ENCODE data around the gene NR2F2. TPM values are rescaled to one million over a fixed set of nuclear protein-coding genes. Genes with fewer than 3 reads are reported as not detected.

Gene NR2F2
- total RNA-seq, 6 donors from 2014 or later, result 10.8 to 64.7 (median 30.1) TPM

DNA sequence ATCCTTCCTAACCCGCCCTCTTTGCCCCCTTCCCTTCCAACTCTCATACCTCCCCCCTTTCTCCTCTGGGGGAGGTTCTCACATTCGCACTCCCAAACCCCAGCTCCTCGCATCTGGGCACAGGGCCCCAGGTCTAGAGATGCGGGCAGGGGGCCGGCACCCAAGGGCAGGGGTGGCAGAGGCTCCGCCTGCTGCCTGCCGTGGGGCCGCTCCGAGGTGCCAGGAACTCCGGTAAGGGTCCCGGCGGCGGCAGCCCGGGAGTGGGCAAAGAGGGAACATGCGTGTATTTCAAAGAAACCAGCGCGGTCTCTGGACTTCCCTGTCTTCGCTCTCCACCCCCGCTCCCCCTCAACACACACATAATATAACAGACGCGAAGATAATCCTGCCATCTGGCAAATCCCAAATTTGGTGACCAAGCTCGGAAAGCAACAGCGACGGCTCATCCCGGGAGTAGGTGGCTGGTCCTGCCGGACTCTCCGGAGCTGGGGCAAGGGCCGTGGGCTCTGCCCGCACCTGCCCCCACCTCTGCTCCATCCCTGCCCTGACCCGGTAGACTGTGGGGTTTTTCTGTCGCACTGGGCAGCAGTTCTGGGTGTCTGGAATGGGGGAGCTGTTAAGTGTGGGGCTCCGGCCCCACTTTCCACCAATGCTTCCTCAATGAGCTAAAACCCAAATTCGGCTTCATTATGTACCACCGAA is 31.0 kb downstream of the NR2F2 start:
- ATAC-seq (ENCODE audit: low FRiP score in 2 of 2) (no peak), DNase-seq (peak in 1 of 2 donors; percentile 83)
- H3K36me3 ChIP-seq, result no peaks in the 10 kb centered on the region
- H3K4me3 ChIP-seq, result peak overlapping the region in 1 of 4 donors; percentile 48
- no peaks in the 10 kb centered on the region for H3K9me3 ChIP-seq
- TF ChIP-seq EP300 (IDR thresholded peaks at IDR 0.05), result no peak
- TF ChIP-seq, protein P1, sequence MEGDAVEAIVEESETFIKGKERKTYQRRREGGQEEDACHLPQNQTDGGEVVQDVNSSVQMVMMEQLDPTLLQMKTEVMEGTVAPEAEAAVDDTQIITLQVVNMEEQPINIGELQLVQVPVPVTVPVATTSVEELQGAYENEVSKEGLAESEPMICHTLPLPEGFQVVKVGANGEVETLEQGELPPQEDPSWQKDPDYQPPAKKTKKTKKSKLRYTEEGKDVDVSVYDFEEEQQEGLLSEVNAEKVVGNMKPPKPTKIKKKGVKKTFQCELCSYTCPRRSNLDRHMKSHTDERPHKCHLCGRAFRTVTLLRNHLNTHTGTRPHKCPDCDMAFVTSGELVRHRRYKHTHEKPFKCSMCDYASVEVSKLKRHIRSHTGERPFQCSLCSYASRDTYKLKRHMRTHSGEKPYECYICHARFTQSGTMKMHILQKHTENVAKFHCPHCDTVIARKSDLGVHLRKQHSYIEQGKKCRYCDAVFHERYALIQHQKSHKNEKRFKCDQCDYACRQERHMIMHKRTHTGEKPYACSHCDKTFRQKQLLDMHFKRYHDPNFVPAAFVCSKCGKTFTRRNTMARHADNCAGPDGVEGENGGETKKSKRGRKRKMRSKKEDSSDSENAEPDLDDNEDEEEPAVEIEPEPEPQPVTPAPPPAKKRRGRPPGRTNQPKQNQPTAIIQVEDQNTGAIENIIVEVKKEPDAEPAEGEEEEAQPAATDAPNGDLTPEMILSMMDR (IDR thresholded peaks at IDR 0.05), result no peak
- TF ChIP-seq POLR2AphosphoS5 (IDR thresholded peaks at IDR 0.05), result no peak
- TF ChIP-seq POLR2A (IDR thresholded peaks at IDR 0.05), result no peak
- H3K4me1 ChIP-seq, result peaks cover 14 to 57% (median 23%) of the 10 kb centered on the region in 4 donors
- peaks cover 0 to 34% (median 14%) of the 10 kb centered on the region in 4 donors for H3K27me3 ChIP-seq
- H3K27ac ChIP-seq, result peak overlapping the region in 3 of 4 donors; percentile 24 to 67 (median 53)
- WGBS, 2 donors, result 40 to 59% methylated on average over 31 to 34 of the region's 34 CpGs

DNA sequence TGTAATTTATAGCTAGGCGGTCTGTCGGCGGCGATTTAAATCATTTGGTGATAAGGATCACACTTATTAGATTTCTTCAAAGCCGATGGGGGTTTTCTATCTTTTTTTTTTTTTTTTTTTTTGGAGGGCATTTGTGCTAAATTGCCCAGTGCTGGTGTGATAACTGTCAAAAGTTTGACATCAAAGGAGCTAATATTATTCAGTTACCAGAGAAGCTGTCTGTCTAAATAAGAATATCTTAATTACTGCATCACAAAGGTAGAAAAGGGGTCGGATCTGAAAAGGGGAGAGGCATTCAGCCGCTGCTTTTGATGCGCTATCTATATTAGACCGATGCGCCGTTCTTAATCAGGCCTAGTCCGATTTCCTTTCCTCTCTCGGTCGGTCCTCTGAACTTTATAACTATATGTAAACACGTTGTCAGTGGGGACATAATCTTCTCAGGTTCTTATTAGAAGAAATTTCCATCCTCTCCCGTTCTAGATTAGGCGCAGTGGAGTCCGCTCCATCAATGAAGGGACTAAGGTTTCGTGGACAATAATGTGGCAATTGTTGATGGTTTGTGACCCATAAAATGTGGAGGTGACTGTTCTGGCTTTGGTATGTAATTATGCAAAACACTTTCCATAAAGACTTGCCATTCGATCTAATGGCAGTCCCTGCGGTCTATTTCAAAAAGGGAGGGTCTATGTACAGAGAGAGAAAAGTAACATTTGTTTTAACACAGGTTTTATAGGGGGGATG is 31.7 kb downstream of the NR2F2 start:
- DNase-seq, result no peak
- WGBS, 2 donors, result 47 to 71% methylated on average over 21 of the region's 21 CpGs
- peaks cover 13 to 53% (median 18%) of the 10 kb centered on the region in 4 donors for H3K4me1 ChIP-seq
- H3K36me3 ChIP-seq, result no peaks in the 10 kb centered on the region
- peaks cover 0 to 40% (median 19%) of the 10 kb centered on the region in 4 donors for H3K27me3 ChIP-seq
- no peaks in the 10 kb centered on the region for H3K9me3 ChIP-seq
- no peak overlapping the region for H3K4me3 ChIP-seq
- ATAC-seq (ENCODE audit: low FRiP score in 2 of 2), result no peak
- H3K27ac ChIP-seq, result no peak overlapping the region
- no peak for TF ChIP-seq POLR2AphosphoS5 (IDR thresholded peaks at IDR 0.05)
- TF ChIP-seq POLR2A (IDR thresholded peaks at IDR 0.05), result no peak
- TF ChIP-seq EP300 (IDR thresholded peaks at IDR 0.05), result no peak
- TF ChIP-seq, protein P1 (IDR thresholded peaks at IDR 0.05), result no peak

DNA sequence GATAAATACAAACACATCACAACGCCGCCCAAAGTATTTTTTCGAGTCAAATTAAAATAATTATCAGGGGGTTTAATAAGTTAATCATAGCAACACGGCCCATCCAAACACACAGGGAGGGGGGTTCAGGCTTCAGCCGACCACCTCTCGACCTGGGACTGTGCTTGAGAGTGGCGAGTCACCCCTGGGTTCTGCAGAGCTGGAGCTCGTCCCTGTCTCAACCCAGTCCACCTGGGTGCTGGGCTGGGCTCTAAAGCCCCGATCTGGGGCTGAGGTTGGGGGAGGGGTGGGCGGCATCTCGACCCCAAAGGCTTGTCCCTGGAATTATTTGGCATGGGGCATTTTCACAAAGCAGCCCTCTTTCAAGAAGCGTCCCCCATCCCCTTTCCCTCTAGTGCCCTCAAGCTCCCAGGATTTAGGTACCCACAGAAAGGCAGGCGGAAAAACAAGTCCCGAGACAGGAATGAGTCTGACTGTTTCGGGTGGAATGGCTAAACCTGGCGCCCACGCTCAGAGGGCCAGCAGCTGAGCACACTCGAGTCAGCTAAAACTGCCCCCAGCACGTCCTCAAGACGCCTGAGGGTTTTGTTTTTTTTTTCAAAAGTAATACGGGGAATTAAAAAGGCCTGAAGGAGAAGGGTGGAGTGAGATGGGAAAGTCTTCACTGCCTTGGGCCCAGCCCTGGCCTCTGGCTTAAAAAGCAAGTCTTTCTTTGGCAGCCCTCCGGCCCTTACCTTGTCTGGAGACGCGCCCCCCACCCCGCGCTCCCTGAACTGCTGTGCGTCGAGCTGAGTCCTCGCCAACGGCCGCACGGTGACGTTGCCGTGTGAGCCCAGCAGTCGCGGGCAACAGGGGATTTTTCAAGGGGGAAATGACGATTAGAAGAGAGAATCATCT is 32.5 kb downstream of the NR2F2 start:
- no peak overlapping the region for H3K4me3 ChIP-seq
- peaks cover 12 to 51% (median 17%) of the 10 kb centered on the region in 4 donors for H3K4me1 ChIP-seq
- no peaks in the 10 kb centered on the region for H3K9me3 ChIP-seq
- WGBS, 2 donors, result 27 to 54% methylated on average over 37 of the region's 37 CpGs
- no peak for ATAC-seq (ENCODE audit: low FRiP score in 2 of 2)
- no peaks in the 10 kb centered on the region for H3K36me3 ChIP-seq
- TF ChIP-seq, protein P1 (IDR thresholded peaks at IDR 0.05), result no peak
- TF ChIP-seq POLR2A (IDR thresholded peaks at IDR 0.05) (no peak), POLR2AphosphoS5 (IDR thresholded peaks at IDR 0.05) (no peak), EP300 (IDR thresholded peaks at IDR 0.05) (no peak)
- peaks cover 0 to 44% (median 22%) of the 10 kb centered on the region in 4 donors for H3K27me3 ChIP-seq
- DNase-seq, result peak in 1 of 2 donors; percentile 55
- H3K27ac ChIP-seq, result no peak overlapping the region

DNA sequence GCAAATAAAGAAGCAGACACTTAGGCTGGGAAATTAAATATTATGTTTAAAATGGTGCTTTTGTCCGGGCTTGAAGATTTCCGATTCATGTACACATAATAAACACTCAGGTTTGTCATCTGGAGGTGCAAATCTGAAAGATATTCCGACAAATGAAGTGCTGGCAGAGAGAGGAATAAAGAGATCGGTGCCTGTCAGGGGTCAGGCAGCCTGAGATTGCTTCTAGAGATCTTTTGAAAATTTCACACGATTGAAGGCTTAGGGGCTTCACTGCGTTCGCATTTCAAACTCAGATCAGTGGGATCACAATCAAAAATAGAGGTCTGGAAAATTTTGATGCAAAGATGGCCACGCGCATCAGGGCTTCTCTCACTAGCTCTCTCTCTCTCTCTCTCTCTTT is 33.2 kb downstream of the NR2F2 start:
- no peak overlapping the region for H3K27ac ChIP-seq
- WGBS, 2 donors, result 40 to 70% methylated on average over 9 of the region's 9 CpGs
- no peaks in the 10 kb centered on the region for H3K9me3 ChIP-seq
- peaks cover 12 to 49% (median 20%) of the 10 kb centered on the region in 4 donors for H3K4me1 ChIP-seq
- peaks cover 0 to 49% (median 25%) of the 10 kb centered on the region in 4 donors for H3K27me3 ChIP-seq
- ATAC-seq (ENCODE audit: low FRiP score in 2 of 2) (no peak), DNase-seq (no peak)
- TF ChIP-seq POLR2AphosphoS5 (IDR thresholded peaks at IDR 0.05) (no peak), POLR2A (IDR thresholded peaks at IDR 0.05) (no peak)
- TF ChIP-seq, protein P1 (IDR thresholded peaks at IDR 0.05), result no peak
- H3K4me3 ChIP-seq, result no peak overlapping the region
- no peaks in the 10 kb centered on the region for H3K36me3 ChIP-seq
